ENCODE results near the gene PIM1.

GRCh38 chr6:37210313-37210968 lies 40.5 kb downstream of the PIM1 start:
- peak; percentile 99 for TF ChIP-seq CTCF (IDR thresholded peaks at IDR 0.05; ENCODE audit: low read depth, low read length)
- no peak for TF ChIP-seq EZH2phosphoT487 (IDR thresholded peaks at IDR 0.05; ENCODE audit: low read depth)

All from OCI-LY3 (cell line).